A549 treated with GW870086 at 1 μM for 4 hours (cell line): ENCODE measurements around the gene HPX. TPM values are rescaled to one million over a fixed set of nuclear protein-coding genes. Genes with fewer than 3 reads are reported as not detected.

Experiments used
- total RNA-seq: library from RNA; stranded (reverse); fragments of 200-300 nt; extraction: Qiagen RNA extraction; gene quantifications from 5 replicates; pipeline ENCODE4 v1.2.3, GENCODE V29; 2022; ENCODE audit warnings: low read depth

The HPX gene
- total RNA-seq, result 0.28 to 0.91 TPM (median 0.57 TPM) in 5 replicates

GRCh38 chr11:6440906-6441358 is at the start of gene HPX:
TSS of gene HPX (minus strand) at chr11:6440987. CDS start at chr11:6440963, 24 bp downstream.

GRCh38 chr11:6481012-6481923 is 40.5 kb upstream of the HPX start, which contains the start of the genes ARFIP2 and TIMM10B:
TSS of gene ARFIP2 (minus strand) at chr11:6481331. CDS start at chr11:6480421, 910 bp downstream.
TSS of gene TIMM10B (plus strand) at chr11:6481501. CDS start at chr11:6481517, 16 bp downstream.

GRCh38 chr11:6473451-6474412 is 32.9 kb upstream of the HPX start, which contains the start of gene TRIM3:
TSS of gene TRIM3 (minus strand) at chr11:6473941. CDS start at chr11:6465695, 8,246 bp downstream.

GRCh38 chr11:6419009-6419631 is 21.7 kb downstream of the HPX start, which contains the start of gene APBB1:
TSS of gene APBB1 (minus strand) at chr11:6419094. CDS start at chr11:6411347, 7,747 bp downstream.

GRCh38 chr11:6389905-6390717 is 50.7 kb downstream of the HPX start, which contains the start of gene SMPD1:
TSS of gene SMPD1 (plus strand) at chr11:6390474. CDS start at chr11:6390599, 125 bp downstream.

Other genes with a start within 250 kb of the HPX start
- gene OR52W1, start 241.8 kb downstream of the HPX start, total RNA-seq, result not detected in 5 replicates
- gene C11orf42, start 235.4 kb downstream of the HPX start, total RNA-seq, result not detected in 5 replicates
- gene FHIP1B, start 206.4 kb downstream of the HPX start, total RNA-seq, result 14.0 to 19.4 TPM (median 17.4 TPM) in 5 replicates
- gene CNGA4, start 201.9 kb downstream of the HPX start, total RNA-seq, result 0.07 TPM in 1 of 5 replicates, not detected in the others
- not detected in 5 replicates for gene CCKBR, start 181.1 kb downstream of the HPX start, total RNA-seq
- gene CAVIN3, start 120.5 kb downstream of the HPX start, total RNA-seq, result 24.5 to 34.6 TPM (median 27.8 TPM) in 5 replicates
- gene SMPD1, start 50.5 kb downstream of the HPX start, total RNA-seq, result 9.0 to 9.9 TPM (median 9.2 TPM) in 5 replicates
- gene APBB1, start 21.9 kb downstream of the HPX start, total RNA-seq, result 16.0 to 18.8 TPM (median 18.2 TPM) in 5 replicates
- 13.6 to 20.3 TPM (median 17.9 TPM) in 5 replicates for gene TRIM3, start 33.0 kb upstream of the HPX start, total RNA-seq
- gene ARFIP2, start 40.3 kb upstream of the HPX start, total RNA-seq, result 55.1 to 58.2 TPM (median 57.8 TPM) in 5 replicates
- gene TIMM10B, start 40.5 kb upstream of the HPX start, total RNA-seq, result 32.6 to 37.6 TPM (median 35.3 TPM) in 5 replicates
- gene DNHD1, start 56.3 kb upstream of the HPX start, total RNA-seq, result 2.3 to 3.3 TPM (median 3.0 TPM) in 5 replicates
- 25.1 to 32.0 TPM (median 29.4 TPM) in 5 replicates for gene RRP8, start 162.6 kb upstream of the HPX start, total RNA-seq
- 102 to 117 TPM (median 112 TPM) in 5 replicates for gene ILK, start 162.8 kb upstream of the HPX start, total RNA-seq
- 155 to 277 TPM (median 228 TPM) in 5 replicates for gene TAF10, start 171.2 kb upstream of the HPX start, total RNA-seq
- 40.6 to 49.2 TPM (median 44.8 TPM) in 5 replicates for gene TPP1, start 178.4 kb upstream of the HPX start, total RNA-seq
- 0.03 to 0.14 TPM (median 0.08 TPM) in 5 replicates for gene DCHS1, start 214.8 kb upstream of the HPX start, total RNA-seq
- 93.1 to 110 TPM (median 101 TPM) in 5 replicates for gene MRPL17, start 242.4 kb upstream of the HPX start, total RNA-seq